Inflammatory macrophage (primary cell): ENCODE measurements around the gene ISYNA1.
"Not testable (repeated sequence)": the region's sequence is repeated elsewhere in the genome, so short reads cannot be mapped to it uniquely, and the experiment has no call there.

Source experiments
- DNase-seq, 2 donors: peaks; one replicate each; pipeline ENCODE4 v3.0.0-alpha.2; 2020 to 2022

Gene ISYNA1

GRCh38 chr19:18418483-18419194 is 19.3 kb downstream of the ISYNA1 start:
- DNase-seq = peak; percentile 55 to 66

GRCh38 chr19:18418029-18418482 is 19.9 kb downstream of the ISYNA1 start:
- peak; percentile 61 to 71 for DNase-seq

GRCh38 chr19:18417250-18418028 is 20.5 kb downstream of the ISYNA1 start:
- DNase-seq = peak; percentile 75 to 78

GRCh38 chr19:18416778-18417249 is 21.1 kb downstream of the ISYNA1 start:
- DNase-seq = peak; percentile 76 to 81

GRCh38 chr19:18415178-18415867 is 22.6 kb downstream of the ISYNA1 start:
- peak; percentile 86 to 94 for DNase-seq

- DNase-seq = peak in 1 of 2 donors; percentile 50
Observed at GRCh38 chr19:18414504-18415177, 23.3 kb downstream of the ISYNA1 start.

- no peak for DNase-seq
Observed at GRCh38 chr19:18412610-18413239, 25.2 kb downstream of the ISYNA1 start.

GRCh38 chr19:18408053-18408476 is 29.9 kb downstream of the ISYNA1 start:
- DNase-seq = peak; percentile 47 to 51

- DNase-seq = no peak
Observed at GRCh38 chr19:18406749-18407148, 31.2 kb downstream of the ISYNA1 start.

GRCh38 chr19:18405754-18406153 is 32.2 kb downstream of the ISYNA1 start:
- DNase-seq = not testable (repeated sequence)

- not testable (repeated sequence) for DNase-seq
Observed at GRCh38 chr19:18402455-18403248, 35.3 kb downstream of the ISYNA1 start.

- DNase-seq = peak; percentile 95 to 96
Observed at GRCh38 chr19:18401580-18402112, 36.3 kb downstream of the ISYNA1 start.

GRCh38 chr19:18399008-18399407 is 38.9 kb downstream of the ISYNA1 start:
- DNase-seq = peak in 1 of 2 donors; percentile 11

- DNase-seq = peak; percentile 83 to 93
Observed at GRCh38 chr19:18397242-18398202, 40.4 kb downstream of the ISYNA1 start, which contains the start of gene LRRC25. TSS of gene LRRC25 (minus strand) at chr19:18397622. CDS start at chr19:18396963, 659 bp downstream.

- no peak for DNase-seq
Observed at GRCh38 chr19:18396471-18397241, 41.3 kb downstream of the ISYNA1 start.

GRCh38 chr19:18393836-18394235 is 44.1 kb downstream of the ISYNA1 start:
- DNase-seq = peak; percentile 85 to 89

GRCh38 chr19:18392926-18393325 is 45.0 kb downstream of the ISYNA1 start:
- DNase-seq = peak; percentile 83 to 89

GRCh38 chr19:18392417-18392816 is 45.5 kb downstream of the ISYNA1 start:
- peak; percentile 95 to 96 for DNase-seq
